ENCODE results near the gene LRRC71.

The LRRC71 gene

DNA sequence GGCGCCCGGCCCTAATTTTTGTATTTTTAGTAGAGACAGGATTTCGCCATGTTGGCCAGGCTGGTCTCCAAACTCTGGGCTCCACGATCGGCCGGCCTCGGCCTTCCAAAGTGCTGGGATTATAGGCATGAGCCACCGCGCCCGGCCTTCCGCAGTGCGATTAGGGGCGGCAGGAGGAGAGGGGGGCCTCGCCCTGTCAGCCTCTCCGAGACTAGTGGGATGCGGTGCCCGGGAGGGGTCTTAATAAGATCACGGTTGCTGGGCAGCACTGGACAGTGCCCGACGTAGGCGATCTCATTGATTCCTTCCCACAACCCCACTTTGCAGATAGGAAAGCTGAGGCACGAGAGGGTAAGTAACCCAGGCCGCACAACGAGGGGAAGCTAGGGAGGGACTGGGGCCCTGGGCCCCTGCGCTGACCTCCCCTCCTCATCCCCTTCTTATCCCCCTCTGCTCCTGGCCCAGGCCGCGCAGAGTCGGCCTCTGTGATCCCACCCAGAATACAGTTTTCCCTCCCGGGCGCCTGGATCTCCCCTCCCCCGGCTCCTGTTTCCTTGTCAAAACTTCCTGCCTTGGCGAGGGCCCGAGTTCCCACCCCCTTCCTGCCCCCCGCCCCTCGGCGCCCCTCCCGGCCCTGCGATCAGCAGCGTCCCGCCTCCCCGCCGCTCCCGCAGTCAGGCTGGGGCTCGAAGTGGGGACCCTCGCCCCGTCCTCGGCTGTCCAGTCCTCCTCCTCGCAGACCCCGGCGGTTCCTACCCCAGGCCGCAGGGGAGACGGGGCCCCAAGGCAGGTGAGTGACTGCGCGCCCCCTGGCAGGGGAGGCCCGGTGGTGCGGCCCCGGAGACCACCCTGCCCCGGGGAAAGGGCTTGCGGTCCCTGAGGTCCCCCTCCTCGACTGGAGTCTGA lies 27.1 kb upstream of the LRRC71 start, which contains the start of gene PEAR1:
Gene PEAR1 (plus strand): TSS at position 671 of the 906 bp plus-strand sequence. CDS start 10,209 bp downstream, outside the sequence.
- no peak for DNase-seq

DNA sequence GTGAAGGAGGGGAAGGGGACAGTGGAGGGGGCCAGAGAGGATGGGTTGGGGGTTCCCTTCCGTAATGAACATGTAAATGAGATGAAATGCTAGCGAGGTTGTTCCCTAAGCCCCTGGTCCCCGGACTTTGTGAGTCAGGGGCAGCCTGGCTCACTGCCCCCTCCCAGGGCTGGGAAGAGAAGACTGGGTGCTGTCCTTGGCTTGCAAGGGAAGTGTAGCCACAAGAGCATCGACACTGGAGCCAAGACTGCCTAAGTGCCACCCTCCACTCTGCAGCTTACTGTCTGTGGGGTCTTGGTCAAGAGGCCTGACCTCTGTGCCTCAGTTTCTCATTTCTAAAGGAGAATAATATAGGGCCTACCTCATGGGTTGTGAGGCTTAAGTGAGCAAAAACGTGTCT lies 26.4 kb upstream of the LRRC71 start:
- DNase-seq = no peak

DNA sequence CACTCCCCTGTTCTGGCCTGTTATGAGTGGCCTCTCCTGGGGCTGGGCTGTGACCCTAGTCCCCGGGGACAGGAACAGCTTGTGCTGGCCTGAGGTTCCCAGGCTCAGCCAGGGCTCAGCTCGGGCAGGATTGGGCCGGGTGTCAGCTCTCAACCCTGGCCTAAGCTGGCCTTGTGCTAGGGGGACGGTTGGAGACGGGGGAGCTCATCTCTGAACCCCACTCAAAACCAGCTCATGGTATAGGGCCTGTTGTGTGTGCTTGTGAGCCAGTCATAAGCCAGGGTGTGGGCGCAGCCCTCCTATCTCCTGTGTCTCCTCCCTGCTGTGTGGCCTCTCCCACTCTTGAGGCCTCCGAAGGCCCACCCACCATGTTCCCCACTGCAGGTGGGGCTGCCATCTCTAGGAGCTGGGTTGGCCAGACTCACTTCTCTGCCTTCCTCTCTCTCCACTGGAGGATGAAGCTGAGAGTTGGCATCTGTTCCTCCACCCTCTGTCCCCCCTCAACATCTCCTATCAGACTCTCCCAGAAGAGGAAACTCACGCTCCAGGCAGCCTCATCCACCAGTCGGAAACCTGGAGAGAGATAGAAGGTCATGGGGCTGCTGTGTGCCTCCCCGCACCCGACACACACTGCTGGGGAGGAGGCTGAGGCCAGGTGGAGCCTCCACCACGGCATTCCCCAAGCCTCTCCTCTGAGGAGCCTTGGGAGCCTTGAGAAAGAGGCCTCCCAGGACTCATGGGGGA lies 25.5 kb upstream of the LRRC71 start:
- no peak for DNase-seq

DNA sequence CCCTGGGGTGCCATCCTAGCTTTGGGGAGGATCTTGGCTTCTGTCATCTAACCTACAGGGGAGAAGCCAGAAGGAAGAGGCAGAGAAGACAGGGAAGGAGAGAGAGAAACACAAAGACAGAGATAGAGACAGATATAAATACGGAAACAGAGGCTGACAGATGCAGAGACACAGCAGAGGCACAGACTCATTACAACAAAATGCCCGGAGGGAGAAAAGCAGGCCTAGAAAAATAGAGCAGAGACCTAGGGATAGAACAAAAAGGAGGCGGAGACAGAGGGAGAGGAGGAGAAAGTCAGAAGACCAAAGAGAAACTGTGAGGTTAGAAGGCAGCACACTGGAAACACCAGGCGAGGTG lies 25.0 kb upstream of the LRRC71 start:
- no peak for DNase-seq

DNA sequence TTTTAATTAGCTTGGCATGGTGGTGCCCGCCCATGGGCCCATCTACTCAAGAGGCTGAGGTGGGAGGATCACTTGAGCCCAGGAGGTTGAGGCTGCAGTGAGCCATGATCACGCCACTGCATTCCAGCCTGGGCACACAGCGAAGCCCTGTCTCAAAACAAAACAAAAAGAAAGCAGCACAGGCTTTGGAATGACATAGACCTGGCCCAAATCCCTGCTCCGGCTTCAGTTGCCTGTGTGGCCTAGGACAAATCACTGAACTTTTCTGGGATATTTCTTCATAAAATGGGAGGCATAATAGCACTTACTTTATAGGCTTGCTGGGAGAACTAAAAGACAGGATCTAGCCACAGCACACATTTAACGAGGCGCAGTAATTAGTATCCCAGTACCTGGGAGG lies 24.5 kb upstream of the LRRC71 start:
- DNase-seq = no peak

DNA sequence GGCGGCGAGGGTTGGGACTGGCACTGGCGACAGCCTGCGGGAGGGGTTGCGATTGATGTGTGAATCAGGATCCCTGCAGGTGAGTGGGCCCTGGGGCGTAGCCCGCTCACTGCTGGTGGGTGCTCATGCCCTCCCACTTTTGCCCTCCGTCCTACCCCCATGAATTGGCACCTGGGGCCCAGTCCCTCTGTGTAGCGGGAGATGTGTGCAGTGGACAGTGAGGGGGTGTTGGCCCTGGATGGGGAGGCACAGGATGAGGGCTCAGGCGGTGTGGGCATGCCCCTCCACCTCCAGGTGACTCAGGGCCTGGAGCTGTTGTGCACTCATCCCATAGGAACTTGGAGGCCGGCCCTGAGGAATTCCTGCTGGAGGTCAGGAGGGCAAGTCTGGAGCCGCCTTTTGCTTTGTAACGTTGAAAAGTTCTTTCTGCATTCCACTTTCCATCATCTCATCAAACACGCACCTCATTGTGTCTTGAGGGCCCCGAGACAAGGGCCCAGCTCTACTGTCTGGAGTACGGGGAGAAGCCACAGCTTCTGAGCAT lies 23.9 kb upstream of the LRRC71 start:
- DNase-seq = no peak

DNA sequence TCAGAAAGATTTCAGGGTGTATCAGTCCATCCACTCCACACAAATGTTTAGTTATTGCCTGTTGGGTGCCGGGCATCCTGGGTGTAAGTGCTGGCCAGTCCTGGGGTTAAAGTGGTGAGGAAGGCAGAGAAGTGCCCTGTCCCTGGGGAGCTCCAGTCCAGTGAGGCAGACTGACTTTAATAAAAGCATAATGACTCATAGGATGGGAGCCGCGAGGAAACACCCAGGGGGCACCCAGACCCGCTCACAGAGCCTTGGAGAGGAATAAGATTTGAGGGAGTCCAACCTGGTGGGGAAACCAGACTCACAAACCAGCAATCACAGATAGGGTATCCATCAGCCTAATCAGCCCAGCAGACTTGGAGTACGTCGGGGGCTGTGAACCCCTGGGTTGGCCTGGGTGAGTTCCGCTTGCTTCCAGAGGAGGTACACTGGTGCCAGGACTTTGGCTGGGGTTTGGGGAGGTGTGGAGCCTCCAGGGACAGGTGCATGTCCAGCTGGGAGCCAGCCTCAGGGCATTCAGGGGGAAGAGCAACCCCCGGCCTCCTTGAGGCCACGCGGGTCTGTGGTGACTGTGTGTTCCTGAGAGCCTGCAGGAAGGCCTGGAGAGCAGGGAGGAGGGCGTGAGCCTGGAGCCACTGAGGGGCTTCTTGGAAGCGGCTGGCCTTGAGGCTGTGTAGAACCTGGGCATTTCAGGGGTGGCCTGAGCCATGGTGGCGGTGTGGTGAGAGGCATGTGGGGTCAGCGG lies 23.2 kb upstream of the LRRC71 start:
- DNase-seq = no peak

DNA sequence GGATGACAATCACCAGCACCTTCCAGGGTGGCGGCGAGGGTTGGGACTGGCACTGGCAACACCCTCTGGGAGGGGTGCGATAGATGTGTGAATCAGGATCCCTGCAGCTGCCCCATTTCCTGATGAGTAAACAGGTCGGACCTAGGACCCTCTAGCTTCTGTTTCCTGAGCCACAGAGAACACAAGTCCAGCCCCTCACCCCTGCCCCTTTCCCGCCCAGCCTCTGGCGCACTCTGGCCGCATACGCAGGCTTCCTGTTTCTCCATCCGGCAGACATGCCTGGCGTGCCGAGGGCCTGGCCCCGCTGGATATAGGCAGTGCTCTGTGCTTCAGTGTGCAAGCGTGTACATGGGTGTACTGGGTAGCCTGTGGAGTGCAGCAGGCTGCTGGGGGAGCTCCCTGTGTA lies 22.3 kb upstream of the LRRC71 start:
- no peak for DNase-seq

DNA sequence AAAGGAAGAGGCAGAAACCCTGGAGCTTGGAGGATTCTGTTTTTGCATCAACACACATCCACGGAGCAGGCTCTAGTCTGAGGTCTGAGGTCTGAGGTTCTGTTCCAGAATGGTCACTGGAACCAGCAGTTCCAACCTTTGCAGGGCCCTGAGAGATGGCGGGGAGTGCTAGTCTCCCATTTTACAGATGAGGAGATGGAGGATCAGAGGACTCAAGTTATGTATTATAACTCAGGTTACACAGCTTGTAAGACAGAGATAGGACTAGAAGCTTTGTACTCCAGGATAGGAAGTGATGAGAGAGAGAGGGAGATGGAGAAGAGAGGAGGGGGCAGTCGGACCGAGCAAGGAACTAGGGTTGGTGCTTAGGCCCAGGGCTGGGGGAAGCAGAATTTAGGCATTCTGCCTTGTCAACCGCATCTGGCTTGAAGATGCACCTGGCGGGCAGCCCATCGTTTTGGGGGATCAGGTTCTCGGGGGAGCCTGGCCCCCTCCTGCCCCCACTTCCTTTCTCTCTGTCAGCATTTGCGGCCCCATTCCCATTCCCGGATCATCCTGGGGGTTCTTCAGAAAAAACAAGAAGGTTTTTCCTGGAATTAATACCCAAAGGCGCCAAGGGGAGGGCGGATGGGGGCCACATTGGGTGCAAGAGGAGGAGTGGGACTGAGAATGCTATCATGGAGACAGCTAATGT lies 21.3 kb upstream of the LRRC71 start:
- DNase-seq = no peak

DNA sequence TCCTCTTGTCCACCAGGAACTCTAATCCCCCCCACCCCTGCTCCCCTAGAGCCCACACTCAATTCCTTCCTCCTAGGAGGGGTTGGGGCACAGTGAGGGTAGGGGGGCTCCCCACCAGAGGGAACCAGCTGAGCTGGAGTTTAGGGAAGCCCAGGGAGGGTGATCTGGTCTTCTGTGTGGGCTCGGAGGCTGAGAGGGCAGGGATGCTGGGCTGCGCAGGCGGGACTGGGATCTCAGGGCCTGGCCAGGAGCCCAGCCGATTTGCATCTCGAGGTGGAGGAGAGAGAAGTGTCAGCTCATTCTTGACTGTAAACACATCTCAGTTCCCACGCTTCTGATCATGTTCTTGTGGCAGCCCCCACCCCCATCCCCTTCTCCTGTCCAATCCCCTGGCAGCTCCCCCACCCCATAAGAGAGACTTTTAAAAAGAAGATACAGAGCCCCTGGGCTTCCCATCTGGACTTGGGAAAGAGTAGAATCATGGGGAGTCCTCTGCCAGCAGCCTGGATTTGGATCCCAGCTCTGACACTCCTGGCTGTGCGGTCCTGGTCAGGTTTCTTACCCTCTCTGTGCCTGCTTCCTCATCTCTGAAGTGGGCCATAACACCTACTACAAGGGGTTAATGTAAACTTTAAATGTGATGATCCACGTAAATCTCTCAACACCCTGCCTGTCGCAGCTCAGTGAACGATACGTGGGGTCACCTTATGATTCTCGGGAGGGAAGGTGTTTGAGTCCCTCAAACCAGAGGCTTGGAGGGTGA lies 20.3 kb upstream of the LRRC71 start:
- DNase-seq = no peak

DNA sequence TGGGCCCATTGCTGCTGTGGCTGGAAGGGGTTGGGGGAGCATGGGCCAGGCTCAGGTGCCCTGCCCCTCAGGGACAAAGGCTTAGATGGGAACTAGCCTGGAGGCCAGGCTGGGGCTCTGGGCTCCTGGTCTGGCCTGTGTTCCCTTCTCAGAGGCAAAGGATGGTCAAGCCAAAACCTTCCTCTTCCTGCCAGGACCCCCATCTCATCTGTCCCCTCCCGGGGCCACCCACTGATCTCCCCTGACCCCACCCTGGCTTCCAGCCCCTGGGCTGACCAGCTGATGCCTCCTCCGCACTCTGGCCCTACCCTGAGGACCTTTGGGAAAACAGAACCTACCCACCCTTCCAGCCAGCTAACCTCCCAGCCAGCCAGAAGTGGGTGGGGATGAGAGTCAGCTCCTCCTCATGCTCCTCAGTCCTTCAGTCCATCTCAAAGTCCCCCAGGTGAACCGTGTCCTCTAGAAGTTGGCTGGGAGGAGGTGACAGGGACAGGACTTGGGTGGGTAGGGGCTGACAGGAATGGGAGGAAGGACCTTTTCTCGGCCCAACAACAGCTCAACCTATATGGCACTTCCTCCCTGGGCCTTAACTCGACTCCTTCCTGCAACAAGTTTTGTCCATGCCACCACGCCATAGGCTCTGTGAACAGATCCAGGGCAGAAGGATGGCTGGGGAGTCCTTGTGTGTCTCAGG lies 19.4 kb upstream of the LRRC71 start:
- DNase-seq = no peak

DNA sequence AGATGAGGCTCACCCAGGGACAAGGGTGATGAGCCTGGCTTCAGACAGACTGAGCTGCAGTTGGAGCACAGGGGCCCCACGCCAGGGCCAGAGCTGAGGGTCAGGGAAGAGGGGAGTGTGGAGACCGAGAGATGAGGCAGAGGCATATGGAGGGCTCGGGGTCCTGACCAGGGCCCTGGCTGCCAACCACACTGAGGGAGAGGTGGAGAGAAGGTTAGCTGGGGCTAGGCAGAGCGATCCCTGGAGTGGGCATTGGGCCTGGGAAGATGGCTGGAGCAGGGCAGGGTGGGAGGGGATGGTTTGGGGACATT lies 18.9 kb upstream of the LRRC71 start:
- DNase-seq = no peak

DNA sequence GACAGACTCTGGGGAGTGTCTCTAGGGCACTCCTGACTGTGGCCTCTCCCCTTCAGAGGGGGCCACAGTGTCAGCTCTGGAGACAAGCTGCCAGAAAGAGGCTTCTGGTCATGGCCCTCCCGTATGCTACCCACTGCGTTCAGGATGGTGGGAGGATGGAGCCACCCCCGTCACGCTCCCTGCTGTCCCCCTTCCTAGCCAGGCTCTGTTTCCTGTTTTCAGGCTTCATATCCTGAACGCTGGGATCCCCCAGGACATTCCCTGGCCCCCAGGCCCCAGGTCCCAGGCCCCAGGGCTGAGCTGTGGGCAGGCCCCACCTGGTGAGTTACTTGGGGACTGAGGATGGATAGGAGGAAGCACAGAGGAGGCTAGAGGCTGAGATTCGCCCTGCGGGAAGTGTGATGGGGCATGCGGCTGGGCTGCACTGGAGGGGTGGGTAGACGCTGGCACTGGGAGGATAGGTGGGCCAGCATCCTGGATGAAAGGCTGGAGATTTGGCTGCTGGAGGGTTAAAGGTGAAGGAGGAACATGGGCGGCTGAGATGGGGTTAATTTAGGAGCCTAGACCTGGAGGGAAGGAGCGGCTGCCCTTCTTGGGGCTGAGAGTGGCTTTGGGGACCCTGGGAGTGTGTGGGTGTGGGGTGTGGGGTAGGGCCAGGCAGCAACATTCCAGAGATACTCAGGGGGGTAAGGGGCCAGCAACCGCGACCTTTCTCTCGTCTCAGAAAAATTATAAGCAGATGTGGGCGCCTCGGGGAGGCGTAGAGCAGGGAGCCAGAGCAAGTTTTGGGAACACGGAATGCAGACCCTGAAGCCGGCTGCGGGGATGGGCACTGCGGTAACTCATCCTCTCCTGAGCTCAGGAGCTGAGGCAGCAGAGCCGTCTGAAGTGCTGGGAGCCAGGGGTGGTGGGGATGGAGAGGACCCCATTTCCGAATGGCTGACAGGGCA lies 18.2 kb upstream of the LRRC71 start:
- no peak for DNase-seq

DNA sequence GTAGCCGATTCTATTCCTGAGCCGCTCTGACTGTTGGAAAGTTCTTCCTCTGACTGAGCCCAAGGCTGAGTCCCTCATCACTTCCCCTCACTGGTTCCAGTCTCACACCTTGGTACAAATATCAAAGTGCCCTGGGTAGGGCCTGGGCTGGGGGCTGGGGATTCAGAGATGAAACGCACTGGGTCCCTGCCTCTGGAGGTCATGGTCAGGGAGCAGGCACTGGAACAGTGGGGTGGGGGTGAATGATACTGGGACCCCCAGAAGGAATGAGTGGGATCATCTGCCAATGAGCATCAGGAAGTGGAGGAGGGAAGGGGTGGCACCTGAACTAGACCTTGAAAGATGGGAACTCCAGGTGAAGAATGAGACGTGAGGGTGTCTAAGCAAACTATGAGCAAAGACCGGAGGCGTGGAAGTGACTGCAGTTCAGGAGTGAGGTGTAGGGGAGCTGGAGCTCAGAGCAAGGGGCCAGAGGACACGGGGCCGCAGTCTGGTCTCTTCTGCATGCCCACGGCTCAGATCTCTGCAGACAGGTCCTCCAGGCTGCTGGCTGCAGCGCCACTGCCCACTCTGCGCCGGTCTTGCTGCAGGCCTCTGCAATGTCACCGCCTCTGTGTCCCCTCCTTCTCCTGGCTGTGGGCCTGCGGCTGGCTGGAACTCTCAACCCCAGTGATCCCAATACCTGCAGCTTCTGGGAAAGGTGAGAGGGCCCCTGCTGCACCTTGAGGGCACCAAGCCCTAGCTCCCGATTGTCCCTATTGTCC lies 16.9 kb upstream of the LRRC71 start:
- DNase-seq = no peak

DNA sequence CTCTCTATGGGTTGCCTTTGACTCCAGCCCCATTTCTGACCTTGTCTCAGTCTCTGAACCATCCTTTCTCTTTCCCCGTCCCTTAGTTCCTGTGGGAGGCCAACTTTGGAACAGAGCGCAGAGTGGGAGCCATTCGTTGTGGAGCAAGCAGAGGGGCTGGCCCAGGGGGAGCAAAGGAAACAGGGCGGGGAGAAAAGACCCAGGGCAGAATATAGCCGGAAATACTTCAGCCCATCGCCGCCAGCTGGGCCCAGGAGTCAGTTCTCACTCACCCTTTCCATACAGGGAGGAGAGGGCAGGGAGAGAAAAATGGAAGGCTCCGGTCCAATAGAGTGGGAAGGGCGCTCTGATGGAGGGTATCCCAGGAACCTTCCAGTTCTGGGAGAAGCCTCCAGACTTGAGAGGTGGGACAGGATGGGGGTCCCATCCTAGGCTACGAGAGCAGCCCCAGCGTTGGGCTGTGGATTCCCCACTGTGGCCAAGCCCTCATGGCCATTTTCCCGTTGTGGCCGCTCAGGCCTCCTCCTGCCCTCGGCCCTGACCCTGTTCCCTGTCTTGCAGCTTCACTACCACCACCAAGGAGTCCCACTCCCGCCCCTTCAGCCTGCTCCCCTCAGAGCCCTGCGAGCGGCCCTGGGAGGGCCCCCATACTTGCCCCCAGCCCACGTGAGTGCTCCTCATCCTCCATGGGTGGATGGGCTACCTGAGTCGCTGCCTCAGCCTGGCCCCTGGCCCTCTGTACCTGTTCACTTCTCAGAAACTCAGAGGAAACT lies 16.1 kb upstream of the LRRC71 start:
- DNase-seq = no peak

DNA sequence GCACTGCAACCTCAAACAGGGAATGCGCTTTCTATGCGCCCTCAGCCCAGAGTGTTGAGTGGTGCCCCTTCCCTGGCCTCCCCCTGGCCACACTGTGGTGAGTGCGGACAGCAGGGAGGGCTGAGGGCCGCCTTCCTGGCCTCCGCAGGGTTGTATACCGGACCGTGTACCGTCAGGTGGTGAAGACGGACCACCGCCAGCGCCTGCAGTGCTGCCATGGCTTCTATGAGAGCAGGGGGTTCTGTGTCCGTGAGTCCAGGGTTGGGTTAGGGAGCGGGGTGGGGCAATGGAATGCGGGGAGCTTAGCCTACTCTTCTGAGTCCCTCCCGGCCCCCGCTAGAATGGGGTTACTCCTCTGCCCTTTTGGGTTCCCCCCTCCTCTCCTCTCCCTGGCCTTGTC lies 15.3 kb upstream of the LRRC71 start:
- DNase-seq = no peak

DNA sequence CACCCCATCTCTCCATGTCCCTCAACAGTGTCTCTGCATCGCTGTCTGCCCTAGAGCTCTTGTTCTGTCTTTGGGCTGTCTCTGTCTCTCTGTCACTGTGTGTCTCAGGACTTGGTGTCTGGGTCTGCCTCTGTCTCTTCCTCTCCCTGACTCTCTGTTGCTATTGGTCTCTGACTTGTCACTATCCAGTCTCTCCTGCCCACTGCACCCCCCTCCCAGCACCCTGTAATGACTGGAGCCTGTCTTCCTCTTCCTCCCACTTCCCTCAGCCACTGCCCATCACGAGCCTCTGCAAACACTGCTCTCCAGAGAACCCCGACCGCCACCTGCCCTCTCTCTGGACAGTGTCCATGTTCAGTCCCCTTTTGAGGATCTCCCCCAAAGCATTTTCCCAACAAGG lies 14.8 kb upstream of the LRRC71 start:
- no peak for DNase-seq

DNA sequence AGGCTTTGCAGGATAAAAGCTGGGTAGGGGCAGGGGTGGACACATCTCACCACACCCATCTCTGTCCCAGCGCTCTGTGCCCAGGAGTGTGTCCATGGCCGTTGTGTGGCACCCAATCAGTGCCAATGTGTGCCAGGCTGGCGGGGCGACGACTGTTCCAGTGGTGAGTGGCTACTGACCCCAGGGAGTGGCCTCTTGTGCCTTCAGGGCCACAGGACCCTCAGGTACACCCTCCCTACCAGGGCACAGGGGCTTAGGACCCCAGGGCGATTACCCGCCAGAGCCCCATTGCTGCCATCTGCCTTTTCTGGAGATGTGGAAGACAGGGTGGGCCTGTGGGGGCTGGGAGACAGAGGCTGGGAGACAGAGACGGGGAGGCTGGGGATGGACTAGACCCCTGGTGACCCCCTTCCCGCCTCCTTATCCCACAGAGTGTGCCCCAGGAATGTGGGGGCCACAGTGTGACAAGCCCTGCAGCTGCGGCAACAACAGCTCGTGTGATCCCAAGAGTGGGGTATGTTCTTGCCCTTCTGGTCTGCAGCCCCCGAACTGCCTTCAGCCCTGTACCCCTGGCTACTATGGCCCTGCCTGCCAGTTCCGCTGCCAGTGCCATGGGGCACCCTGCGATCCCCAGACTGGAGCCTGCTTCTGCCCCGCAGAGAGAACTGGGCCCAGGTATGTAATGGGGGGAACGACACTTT lies 14.1 kb upstream of the LRRC71 start:
- DNase-seq = no peak
